Pancreas (tissue), 10 donors: ENCODE measurements around the gene KLHL17. TPM values are rescaled to one million over a fixed set of nuclear protein-coding genes. Genes with fewer than 3 reads are reported as not detected.

Experiments used
- ATAC-seq, 4 donors: fragments of 200-7000 bp; cut with Tn5 transposase; one replicate each; pipeline versions ENCODE4 v1.8.0 to v1.9.1; 2020; ENCODE audit warnings: mild to moderate bottlenecking in 4 of 4, moderate library complexity in 4 of 4
- DNase-seq, 6 donors: peaks; one replicate each; pipeline ENCODE4 v3.0.0-alpha.2; 2020
- FAIRE-seq: peaks from 2 replicates; lab custom pipeline; 2012; peaks lifted over from hg19 to GRCh38; lab: Jason Lieb, UNC
- H3K27ac ChIP-seq, 4 donors: fragments of 200-600 bp; sonication (generic); 1 replicate in 3 of 4; 2 replicates in 1 of 4; pipeline versions ENCODE4 v1.5.0 to v1.8.0; 2020
- H3K27me3 ChIP-seq, 4 donors: fragments of 200-600 bp; one replicate each; pipeline ENCODE4 v1.8.0; 2021
- H3K36me3 ChIP-seq, 3 donors: fragments of 200-600 bp; sonication (generic) in 1 of 3; one replicate each; pipeline versions ENCODE4 v1.5.0 to v1.8.0; 2020 to 2021
- H3K4me1 ChIP-seq, 3 donors: fragments of 200-600 bp; one replicate each; pipeline ENCODE4 v1.8.0; 2021
- H3K4me3 ChIP-seq, 4 donors: fragments of 200-600 bp; sonication (generic) in 2 of 4; one replicate each; pipeline versions ENCODE4 v1.5.0 to v1.8.0; 2020 to 2021
- H3K9me3 ChIP-seq, 4 donors: fragments of 200-600 bp; one replicate each; pipeline ENCODE4 v1.8.0; 2021
- WGBS, 2 donors: extraction: QIAGEN DNeasy Blood & Tissue Kit; methylation state at CpG; one replicate each; pipeline ENCODE4 v1.1.7; 2013; 5-methylcytosine and 5-hydroxymethylcytosine counted together
- intact Hi-C, 3 donors: fragments of 100-400 bp; cut with DNase I; formaldehyde crosslinking; loops; one replicate each; pipeline versions ENCODE4 v1.11.1 to v1.14.2; 2022
- polyA plus RNA-seq, 2 donors: library from polyadenylated mRNA; stranded (reverse); fragments of 200-250 nt; gene quantifications; one replicate each; pipeline ENCODE4 v1.2.3, GENCODE V29; 2013
- total RNA-seq, 6 donors: library from RNA; stranded (reverse); fragmentation: NEBNext Ultra II Directional in 4 of 6; extraction: Animal tissue kit (Norgen Biotek cat#: 25700) in 4 of 6; gene quantifications; one replicate each; pipeline versions ENCODE4 v1.2.1 to v1.2.4, GENCODE V29; 2021 to 2023
- TF ChIP-seq, protein P1 (sequence below), 4 donors: fragments of 200-600 bp; sonication (generic) in 3 of 4; IDR thresholded peaks; one replicate each; pipeline versions ENCODE4 v1.5.0 to v1.8.0; 2021; ENCODE audit warnings: antibody characterized with exemption in 4 of 4
- donor health status: healthy with polysubstance abuse.
- donor health status: DM: no; HTN: no; CAD: no; lungs with moderate emphysema.
- donor health status: DM: no; HTN: no; CAD: no.
- donor health status: control.
- donor health status: control.
- donor health status: Bipolar disorder and iron deficiency.
- donor health status: DM: yes; HTN: yes; CAD: no.
- donor health status: DM: no; HTN: no; CAD: no.
- donor health status: DM: no; HTN: no; CAD: no.
- donor health status: DM: yes; HTN: yes; CAD: no.

Gene KLHL17
- total and polyA plus RNA-seq, 8 donors, result 3.1 to 24.1 (median 6.2) TPM

DNA sequence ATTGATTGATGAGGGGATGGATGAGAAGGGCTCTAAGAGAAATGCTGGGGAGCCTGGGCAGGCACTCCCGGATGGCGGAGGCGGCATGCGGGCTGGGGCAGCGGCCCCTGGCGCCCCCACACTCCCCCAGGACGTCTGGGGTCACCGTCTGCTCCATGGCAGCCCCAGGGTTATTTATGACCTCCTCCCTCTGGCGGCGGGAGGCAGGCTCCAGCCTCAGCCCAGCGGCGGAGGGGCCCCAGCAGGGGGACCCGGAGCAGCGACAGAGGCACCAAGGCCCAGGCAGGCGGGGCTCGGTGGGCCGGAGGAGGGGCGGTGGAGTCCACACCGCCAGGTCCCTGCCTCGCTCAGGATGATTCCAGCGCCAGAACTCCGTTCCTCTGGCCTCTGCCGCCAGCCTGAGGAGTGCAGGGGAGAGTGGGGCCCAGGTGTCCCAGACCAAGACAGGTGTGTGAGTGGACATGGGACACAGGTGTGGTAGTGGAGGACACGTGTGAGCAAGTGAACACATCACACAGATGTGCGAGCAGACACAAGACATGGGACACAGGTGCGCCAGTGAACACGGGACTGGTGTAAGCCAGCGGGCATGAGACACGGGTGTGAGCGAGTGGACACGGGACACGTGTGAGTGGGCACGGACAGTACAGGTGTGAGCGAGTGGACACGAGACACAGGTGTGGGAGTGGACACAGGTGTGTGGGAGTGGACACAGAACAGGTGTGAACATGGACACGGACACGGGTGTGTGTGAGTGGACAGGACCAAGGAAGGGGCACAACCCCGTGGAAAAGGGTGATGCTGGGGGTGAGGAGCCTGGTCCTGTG, 39.2 kb upstream of the KLHL17 start:
- Histone ChIP-seq H3K9me3 (no peaks in the 10 kb centered on the region), H3K4me1 (peaks cover 0 to 13% (median 10%) of the 10 kb centered on the region in 3 donors), H3K4me3 (peak overlapping the region in 1 of 4 donors; percentile 4), H3K36me3 (no peaks in the 10 kb centered on the region), H3K27me3 (peaks cover 0 to 3% (median 0%) of the 10 kb centered on the region in 4 donors), H3K27ac (no peak overlapping the region)
- 24 to 28% methylated on average over 33 to 38 of the region's 38 CpGs for whole genome bisulfite sequencing, 2 donors
- ATAC-seq, result peak; percentile 79 to 84 (median 81)
- intact Hi-C loops, result no loop called here
- TF ChIP-seq, protein P1, sequence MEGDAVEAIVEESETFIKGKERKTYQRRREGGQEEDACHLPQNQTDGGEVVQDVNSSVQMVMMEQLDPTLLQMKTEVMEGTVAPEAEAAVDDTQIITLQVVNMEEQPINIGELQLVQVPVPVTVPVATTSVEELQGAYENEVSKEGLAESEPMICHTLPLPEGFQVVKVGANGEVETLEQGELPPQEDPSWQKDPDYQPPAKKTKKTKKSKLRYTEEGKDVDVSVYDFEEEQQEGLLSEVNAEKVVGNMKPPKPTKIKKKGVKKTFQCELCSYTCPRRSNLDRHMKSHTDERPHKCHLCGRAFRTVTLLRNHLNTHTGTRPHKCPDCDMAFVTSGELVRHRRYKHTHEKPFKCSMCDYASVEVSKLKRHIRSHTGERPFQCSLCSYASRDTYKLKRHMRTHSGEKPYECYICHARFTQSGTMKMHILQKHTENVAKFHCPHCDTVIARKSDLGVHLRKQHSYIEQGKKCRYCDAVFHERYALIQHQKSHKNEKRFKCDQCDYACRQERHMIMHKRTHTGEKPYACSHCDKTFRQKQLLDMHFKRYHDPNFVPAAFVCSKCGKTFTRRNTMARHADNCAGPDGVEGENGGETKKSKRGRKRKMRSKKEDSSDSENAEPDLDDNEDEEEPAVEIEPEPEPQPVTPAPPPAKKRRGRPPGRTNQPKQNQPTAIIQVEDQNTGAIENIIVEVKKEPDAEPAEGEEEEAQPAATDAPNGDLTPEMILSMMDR (IDR thresholded peaks at IDR 0.05), result peak; percentile 14 to 52 (median 38)
- DNase-seq, result peak in 5 of 6 donors; percentile 60 to 90 (median 77)
- FAIRE-seq, result no peak

DNA sequence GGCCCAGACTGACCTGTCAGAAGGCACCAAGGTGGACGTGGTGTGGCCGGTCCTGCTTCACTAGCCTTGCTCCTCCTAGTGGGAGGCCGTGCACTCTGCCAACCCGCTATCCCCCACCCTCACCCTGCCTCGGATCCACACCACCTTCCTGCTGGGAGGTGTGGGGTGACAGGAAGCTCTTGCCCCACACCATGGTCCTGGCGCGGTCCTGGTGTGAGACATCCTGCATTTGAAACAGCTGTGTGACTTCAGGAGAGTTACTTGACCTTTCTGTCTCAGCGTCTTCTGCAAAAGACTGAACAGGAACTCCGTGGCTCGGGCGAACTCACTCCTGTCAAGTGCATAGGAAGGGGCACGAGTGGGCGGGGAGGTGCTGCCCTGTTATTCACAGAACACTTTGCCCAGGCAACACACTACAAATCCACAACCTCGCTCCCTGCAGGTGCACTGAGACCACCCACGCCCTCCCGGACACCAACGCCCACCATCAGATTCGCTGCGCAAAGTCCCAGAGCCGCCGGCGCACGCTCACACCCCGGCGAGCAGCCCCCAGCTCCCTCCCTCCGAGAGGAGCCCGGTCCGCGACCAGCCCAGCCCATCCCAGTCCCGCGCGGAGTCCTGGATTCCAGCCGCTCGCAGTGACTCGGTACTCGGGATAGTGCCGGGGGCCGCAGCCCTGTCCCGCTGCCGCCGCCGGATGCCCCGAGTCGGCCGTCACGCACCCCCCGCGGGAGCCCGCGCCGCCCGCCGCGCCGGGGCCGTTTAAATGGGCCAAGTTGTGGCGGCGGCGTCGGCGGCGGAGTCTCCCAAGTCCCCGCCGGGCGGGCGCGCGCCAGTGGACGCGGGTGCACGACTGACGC, 37.0 kb upstream of the KLHL17 start, which contains the start of gene SAMD11:
SAMD11 (plus strand) TSS at position 793 of the 860 bp plus-strand sequence. CDS start 509 bp downstream, outside the sequence.
- Histone ChIP-seq H3K4me1 (peaks cover 0 to 13% (median 10%) of the 10 kb centered on the region in 3 donors), H3K9me3 (no peaks in the 10 kb centered on the region), H3K4me3 (peak within 1 kb of the TSS in 3 of 4 donors; percentile 30 to 45 (median 43)), H3K27ac (no peak within 1 kb of the TSS), H3K27me3 (peaks cover 0 to 14% (median 0%) of the 10 kb centered on the region in 4 donors), H3K36me3 (no peaks in the 10 kb centered on the region)
- no peak for FAIRE-seq
- 5 to 9% methylated on average over 52 to 72 of the region's 72 CpGs for WGBS, 2 donors
- intact Hi-C loops, result no loop called here
- TF ChIP-seq, protein P1 (IDR thresholded peaks at IDR 0.05), result no peak
- DNase-seq, result peak; percentile 77 to 93 (median 83)
- ATAC-seq, result peak; percentile 64 to 79 (median 76)

DNA sequence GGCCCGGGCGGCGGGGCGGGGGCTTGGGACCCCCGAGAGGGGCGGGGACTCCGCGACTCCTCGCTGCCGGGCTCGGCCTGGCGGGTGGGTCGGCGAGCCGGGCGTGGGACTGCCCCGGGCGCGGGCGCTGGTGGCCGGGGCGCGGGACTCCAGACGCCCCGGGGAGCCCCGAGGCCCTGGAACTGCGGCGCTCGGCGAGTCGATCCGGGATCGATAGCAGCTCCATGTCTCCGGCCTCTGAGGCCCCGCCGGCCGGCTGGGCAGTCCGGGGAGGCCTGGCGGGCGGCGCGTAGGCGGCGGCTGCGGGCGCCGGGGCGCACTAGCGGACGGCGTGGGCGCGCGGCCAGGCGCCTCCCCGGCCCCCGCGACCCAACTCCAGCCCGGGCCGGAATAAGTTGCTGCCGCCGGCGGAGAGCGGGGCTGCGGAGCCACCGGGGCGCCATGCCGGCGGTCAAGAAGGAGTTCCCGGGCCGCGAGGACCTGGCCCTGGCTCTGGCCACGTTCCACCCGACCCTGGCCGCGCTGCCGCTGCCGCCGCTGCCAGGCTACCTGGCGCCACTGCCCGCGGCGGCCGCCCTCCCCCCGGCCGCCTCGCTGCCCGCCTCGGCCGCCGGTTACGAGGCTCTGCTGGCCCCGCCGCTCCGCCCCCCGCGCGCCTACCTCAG, 36.3 kb upstream of the KLHL17 start:
- no peaks in the 10 kb centered on the region for H3K9me3 ChIP-seq
- H3K36me3 ChIP-seq, result no peaks in the 10 kb centered on the region
- H3K27ac ChIP-seq, result no peak overlapping the region
- peak overlapping the region in 3 of 4 donors; percentile 30 to 45 (median 43) for H3K4me3 ChIP-seq
- DNase-seq, result no peak
- 0 to 1% methylated on average over 67 to 98 of the region's 98 CpGs for WGBS, 2 donors
- intact Hi-C loops, result no loop called here
- peak in 1 of 4 donors; percentile 1 for ATAC-seq
- H3K27me3 ChIP-seq, result peaks cover 0 to 14% (median 0%) of the 10 kb centered on the region in 4 donors
- H3K4me1 ChIP-seq, result peaks cover 0 to 13% (median 10%) of the 10 kb centered on the region in 3 donors
- FAIRE-seq, result no peak
- TF ChIP-seq, protein P1 (IDR thresholded peaks at IDR 0.05), result no peak

DNA sequence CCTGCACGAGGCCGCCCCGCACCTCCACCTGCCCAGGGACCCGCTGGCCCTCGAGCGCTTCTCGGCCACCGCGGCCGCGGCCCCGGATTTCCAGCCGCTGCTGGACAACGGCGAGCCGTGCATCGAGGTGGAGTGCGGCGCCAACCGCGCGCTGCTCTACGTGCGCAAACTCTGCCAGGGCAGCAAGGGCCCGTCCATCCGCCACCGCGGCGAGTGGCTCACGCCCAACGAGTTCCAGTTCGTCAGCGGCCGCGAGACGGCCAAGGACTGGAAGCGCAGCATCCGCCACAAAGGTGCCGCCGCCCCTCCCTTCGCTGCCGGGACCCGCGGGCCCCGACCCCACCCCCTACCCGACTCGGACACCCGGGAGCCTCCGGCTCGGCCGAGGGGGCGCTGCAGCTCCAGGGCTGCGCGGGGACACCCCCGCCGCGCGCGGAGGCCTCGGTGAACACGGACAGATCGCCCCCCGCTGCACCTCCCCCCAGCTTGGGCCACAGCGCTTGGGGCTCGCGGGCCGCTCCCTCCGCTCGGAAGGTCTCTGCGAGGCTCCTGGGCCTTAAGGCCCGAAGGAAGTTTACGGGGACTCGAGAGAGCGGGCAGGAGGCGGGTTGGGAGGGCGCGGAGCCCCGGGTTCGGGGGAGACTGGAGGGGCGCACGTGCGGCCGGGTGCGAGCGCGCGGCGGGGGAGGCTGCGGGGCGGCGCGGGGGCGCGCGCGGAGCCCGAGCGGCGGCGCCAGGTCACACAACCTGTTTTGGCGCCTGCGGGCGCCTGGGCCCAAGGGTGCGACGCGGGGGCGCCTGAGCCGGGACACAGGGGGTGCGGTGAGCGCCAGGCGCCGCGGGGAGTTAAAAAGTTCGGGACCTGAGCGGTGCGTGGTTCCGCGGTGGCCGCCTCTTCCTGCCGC, 35.5 kb upstream of the KLHL17 start:
- DNase-seq (peak in 2 of 6 donors; percentile 60 to 77), ATAC-seq (peak in 3 of 4 donors; percentile 4 to 15 (median 6)), FAIRE-seq (no peak)
- Histone ChIP-seq H3K4me1 (peaks cover 0 to 13% (median 10%) of the 10 kb centered on the region in 3 donors), H3K4me3 (peak overlapping the region in 2 of 4 donors; percentile 43 to 45), H3K9me3 (no peaks in the 10 kb centered on the region), H3K27me3 (peaks cover 0 to 14% (median 0%) of the 10 kb centered on the region in 4 donors), H3K27ac (no peak overlapping the region), H3K36me3 (no peaks in the 10 kb centered on the region)
- WGBS, 2 donors, result 1% methylated on average over 105 to 119 of the region's 120 CpGs
- TF ChIP-seq, protein P1 (IDR thresholded peaks at IDR 0.05), result no peak
- intact Hi-C loops, result no loop called here
